ENCODE data around the gene NKX2-4.
"Not testable (repeated sequence)": the region's sequence is repeated elsewhere in the genome, so short reads cannot be mapped to it uniquely, and the experiment has no call there.

Gene NKX2-4

DNA sequence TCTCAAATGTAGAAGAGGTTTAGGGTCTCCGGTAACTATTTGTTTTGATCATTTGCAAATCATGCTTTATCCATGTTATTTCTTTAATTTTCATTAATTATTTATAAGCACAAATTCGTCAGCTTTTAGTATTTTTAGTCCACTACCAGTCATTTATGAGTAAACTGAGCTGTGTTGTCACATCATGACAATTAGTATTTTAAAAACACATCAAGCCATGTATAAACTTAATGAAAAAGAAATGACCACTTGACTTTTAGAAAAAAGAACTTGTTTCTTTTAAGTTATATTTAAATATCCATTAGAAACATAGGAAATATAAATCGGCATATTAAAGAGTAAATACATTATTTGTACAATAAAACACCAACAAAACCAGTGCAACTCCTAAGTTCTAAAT, 2.8 kb downstream of the NKX2-4 start:
- DNase-seq: no peak

- DNase-seq: no peak
Measured at GRCh38 chr20:21393816-21394519, 3.4 kb downstream of the NKX2-4 start.

GRCh38 chr20:21393166-21393565, 4.2 kb downstream of the NKX2-4 start:
- no peak for DNase-seq

- DNase-seq: no peak
Measured at GRCh38 chr20:21391972-21392352, 5.4 kb downstream of the NKX2-4 start.

DNA sequence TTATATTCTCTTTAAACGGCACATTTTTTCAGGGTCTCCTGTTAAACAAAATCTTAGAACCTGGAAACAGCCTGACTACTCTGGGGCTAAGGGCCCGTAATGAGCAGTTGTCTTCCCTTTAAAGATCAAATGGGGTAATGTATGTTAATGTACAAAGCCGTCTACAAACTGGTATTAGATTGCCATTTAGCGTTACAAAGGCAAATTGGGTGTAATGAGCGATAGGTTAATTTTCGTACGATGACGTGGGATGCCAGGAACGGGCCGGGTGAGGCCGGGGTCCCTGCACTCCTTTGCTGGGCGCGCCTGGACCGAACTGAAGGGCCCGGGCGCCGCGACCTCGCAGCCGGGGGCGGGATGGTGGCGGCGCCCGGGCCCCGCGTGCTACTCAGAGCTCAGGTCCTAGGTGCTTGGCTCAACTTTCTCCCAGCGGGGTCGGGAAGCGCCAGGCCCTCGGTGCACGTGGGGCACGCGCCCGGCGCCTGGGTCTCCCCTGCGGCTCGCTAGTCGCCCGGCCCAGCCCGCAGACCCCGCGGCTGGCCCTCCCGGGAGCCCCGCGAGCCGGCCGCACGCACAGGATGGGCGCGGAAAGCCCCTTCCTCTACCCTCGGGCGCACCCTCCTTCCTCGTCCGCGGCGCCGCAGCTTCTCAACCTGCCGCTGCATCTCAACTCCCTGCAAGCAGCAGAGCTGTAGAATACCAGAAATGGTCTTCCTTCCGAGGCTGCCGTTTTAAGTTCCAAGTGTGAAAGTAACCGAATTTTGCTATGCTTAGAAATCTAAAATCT, 5.9 kb downstream of the NKX2-4 start:
- DNase-seq: no peak

- DNase-seq: no peak
Measured at GRCh38 chr20:21390768-21391167, 6.6 kb downstream of the NKX2-4 start.

- no peak for DNase-seq
Measured at GRCh38 chr20:21389368-21389767, 8.0 kb downstream of the NKX2-4 start.

DNA sequence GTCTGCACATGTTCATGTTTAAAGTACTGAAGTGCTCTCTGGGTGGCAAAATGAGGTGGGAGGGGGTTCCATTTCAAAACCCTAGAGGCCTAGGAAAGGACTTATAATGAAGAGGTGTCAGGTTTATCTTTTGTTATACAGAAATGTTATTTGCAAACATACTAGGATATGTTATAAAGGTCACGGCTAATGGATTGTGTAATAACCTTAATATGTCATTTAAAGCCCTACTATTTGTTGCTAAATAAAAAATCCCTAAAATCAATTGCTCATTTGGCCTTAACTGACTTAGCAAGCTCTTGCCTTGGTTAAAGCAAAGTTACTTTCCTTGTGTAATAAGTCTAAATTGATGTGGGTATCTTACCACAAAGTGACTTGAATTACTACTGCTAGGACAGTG, 8.8 kb downstream of the NKX2-4 start:
- DNase-seq: no peak

- DNase-seq: no peak
Measured at GRCh38 chr20:21387528-21387927, 9.8 kb downstream of the NKX2-4 start.

DNA sequence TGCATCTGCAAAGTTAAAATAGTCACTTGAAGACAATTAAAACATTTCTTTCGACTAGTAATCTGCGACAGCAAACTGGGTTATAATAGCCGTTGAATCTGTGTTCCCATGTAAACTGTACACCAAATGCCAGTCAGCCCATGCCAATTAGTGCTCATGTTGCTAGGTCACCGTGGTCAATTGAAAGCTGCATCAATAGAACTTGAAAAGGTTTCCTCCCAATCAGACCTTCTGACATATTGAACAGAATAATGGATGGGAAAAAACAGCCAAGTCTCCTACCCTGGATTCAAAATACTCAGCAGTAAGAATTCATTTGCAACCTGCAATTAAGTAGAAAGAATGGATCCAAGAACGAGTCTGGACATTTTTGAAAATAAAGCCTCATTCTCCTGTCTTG, 11.2 kb downstream of the NKX2-4 start:
- no peak for DNase-seq

GRCh38 chr20:21384308-21384892, 12.9 kb downstream of the NKX2-4 start:
- DNase-seq: no peak

GRCh38 chr20:21381619-21382018, 15.7 kb downstream of the NKX2-4 start:
- DNase-seq: no peak

DNA sequence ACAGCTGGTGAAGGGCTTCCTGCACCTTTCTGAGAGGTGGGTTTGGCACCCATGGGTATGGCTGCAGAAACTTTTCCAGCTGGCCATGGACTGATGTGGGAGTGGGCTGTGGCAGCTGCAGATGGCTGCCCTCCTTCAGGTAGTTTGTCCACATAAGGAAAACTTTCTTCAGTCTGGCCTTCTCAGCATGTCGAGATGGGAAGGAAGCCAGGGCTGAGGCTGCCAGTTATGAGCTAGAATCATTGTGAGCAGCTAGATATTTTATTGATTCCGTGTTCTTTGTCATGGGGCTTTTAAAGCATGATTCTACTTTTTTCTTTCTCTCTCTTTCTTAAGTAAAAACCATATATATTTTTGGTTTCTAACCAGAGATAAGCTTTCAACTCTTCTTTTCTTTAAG, 16.6 kb downstream of the NKX2-4 start:
- DNase-seq: no peak

DNA sequence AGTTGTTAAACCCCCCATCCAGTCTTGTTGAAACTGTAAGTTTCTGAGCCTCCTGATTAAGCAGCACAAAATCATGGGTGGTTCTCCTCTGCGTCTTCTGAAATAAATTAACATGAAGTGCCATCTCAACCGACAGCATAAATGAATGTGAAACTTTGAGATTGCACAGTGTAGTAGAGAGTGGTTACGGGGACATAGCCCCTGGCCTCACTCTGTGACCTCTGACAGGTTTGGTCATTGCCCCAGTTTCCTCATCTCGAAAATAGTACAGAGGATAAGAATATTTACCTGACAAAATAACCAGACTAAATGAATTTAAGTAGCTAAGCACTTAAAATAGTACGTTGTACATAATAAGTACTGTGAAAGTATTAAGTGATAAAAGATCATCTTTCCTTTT, 19.1 kb downstream of the NKX2-4 start:
- no peak for DNase-seq

GRCh38 chr20:21377701-21378100, 19.6 kb downstream of the NKX2-4 start:
- no peak for DNase-seq

GRCh38 chr20:21376626-21377025, 20.7 kb downstream of the NKX2-4 start:
- no peak for DNase-seq

GRCh38 chr20:21373436-21373835, 23.9 kb downstream of the NKX2-4 start:
- no peak for DNase-seq

- no peak for DNase-seq
Measured at GRCh38 chr20:21372016-21372415, 25.3 kb downstream of the NKX2-4 start.

GRCh38 chr20:21371193-21371592, 26.1 kb downstream of the NKX2-4 start:
- DNase-seq: no peak

DNA sequence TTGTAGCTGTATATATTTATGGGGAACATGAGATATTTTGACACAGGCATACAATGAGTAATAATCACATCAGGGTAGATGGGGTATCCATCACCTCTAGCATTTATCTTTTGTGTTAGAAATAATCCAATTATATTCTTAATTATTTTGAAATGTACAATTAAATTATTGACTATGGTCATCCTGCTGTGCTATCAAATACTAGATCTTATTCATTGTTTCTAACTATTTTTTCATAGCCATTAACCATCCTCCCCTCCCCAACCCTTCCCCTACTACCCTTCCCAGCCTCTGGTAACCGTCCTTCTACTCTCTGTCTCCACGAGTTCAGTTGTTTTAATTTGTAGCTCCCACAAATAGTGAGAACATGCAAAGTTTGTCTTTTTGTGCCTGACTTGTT, 28.5 kb downstream of the NKX2-4 start:
- DNase-seq: no peak

- DNase-seq: not testable (repeated sequence)
Measured at GRCh38 chr20:21366273-21366672, 31.1 kb downstream of the NKX2-4 start.

DNA sequence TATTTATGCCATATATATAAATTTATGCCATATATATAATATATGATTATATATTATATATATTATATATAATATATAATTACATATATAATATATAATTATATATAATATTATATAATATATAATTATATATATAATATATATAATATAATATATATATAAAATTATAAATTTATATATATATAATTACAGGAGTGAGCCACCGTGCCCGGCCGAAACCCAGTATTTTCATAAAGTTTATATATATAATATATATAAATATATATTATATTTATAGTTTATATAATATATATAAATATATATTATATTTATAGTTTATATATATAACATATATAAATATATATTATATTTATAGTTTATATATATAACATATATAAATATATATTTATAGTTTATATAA, 31.6 kb downstream of the NKX2-4 start:
- no peak for DNase-seq

GRCh38 chr20:21364413-21364812, 32.9 kb downstream of the NKX2-4 start:
- DNase-seq: no peak
